Lower leg skin (tissue), 3 donors: ENCODE results near the gene OR51B5.

Experiments used
- CTCF ChIP-seq, 3 donors: fragments of 450-650 bp; IDR thresholded peaks; one replicate each; pipeline ENCODE4 v1.5.1; 2016; ENCODE audit warnings: antibody characterized with exemption in 3 of 3, mild to moderate bottlenecking in 3 of 3, moderate library complexity in 2 of 3
- POLR2A ChIP-seq, 2 donors: fragments of 450-650 bp; IDR thresholded peaks; one replicate each; pipeline ENCODE4 v1.6.1; 2016 to 2017; ENCODE audit warnings: antibody characterized with exemption in 2 of 2, mild to moderate bottlenecking in 1 of 2, moderate library complexity in 1 of 2

GRCh38 chr11:5384335-5384734 is 41.0 kb upstream of the OR51B5 start:
- TF ChIP-seq CTCF (IDR thresholded peaks at IDR 0.05) (no peak), POLR2A (IDR thresholded peaks at IDR 0.05) (no peak)
